IPS DF 19.7 (cell line): ENCODE measurements around the gene CCDC159.
A peak's percentile ranks its signal among the peaks of the same experiment; 100 is the strongest.
"Not testable (repeated sequence)": the region's sequence is repeated elsewhere in the genome, so short reads cannot be mapped to it uniquely, and the experiment has no call there.

Experiments used
- DNase-seq: peaks from one replicate; pipeline ENCODE4 v3.0.0-alpha.2; 2013; ENCODE audit warnings: low read depth, low spot score

CCDC159 gene

DNA sequence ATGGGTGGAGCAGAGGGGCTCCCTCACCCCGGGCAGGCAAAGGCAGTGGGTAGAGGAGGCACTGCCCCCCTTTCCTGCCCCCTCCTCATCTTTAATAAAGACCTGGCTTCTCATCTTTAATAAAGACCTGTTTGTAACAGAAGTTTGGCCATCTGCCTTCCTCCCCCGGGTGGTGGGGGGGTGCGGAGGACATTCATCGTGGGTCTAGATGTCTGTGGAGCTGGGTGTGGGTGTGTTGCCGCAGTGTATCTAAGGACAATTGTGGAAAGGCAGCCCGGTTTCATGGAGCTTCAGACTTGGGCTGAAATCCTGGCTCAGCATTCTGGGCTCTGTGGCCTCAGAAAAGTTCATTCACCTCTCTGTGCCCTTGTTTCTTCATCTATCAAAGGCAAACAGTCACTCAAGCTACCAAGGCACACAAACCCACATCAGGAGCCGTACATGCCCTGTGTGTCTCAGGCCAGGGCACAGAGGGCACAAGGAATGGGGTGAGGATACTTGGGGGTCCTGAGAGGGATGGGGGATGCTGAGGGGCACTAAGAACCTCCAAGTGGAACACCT lies 19.3 kb downstream of the CCDC159 start:
- DNase-seq = no peak

- DNase-seq = no peak
These were observed 21.2 kb downstream of the CCDC159 start for GRCh38 chr19:11367528-11367927.

DNA sequence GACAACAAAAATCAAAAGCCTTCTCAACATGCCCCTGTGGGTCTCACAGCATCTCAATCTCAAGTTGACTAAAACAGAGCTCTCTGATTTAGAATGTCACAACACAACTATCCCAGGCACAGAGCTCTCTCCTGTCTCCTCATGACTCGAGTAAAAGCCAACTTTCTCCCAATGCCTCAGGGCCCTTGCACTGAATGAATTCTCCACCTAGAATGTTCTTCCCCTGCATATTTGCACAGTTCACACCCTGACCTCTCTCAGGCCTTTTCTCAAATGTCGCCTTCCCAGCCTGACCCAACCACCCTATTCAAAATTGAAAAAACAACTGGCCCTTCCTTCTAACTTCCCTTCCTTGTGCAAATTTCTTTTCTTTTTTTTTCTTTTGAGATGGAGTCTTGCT lies 24.4 kb downstream of the CCDC159 start:
- DNase-seq = no peak

- DNase-seq = no peak
These were observed 27.0 kb downstream of the CCDC159 start for GRCh38 chr19:11373166-11373884.

GRCh38 chr19:11373885-11374432 lies 27.6 kb downstream of the CCDC159 start:
- no peak for DNase-seq

- peak; percentile 99 for DNase-seq
These were observed 28.3 kb downstream of the CCDC159 start, which contains the start of gene SWSAP1 for GRCh38 chr19:11374433-11375142. Gene SWSAP1 (plus strand): TSS chr19:11374666. CDS start chr19:11374681, 15 bp downstream.

DNA sequence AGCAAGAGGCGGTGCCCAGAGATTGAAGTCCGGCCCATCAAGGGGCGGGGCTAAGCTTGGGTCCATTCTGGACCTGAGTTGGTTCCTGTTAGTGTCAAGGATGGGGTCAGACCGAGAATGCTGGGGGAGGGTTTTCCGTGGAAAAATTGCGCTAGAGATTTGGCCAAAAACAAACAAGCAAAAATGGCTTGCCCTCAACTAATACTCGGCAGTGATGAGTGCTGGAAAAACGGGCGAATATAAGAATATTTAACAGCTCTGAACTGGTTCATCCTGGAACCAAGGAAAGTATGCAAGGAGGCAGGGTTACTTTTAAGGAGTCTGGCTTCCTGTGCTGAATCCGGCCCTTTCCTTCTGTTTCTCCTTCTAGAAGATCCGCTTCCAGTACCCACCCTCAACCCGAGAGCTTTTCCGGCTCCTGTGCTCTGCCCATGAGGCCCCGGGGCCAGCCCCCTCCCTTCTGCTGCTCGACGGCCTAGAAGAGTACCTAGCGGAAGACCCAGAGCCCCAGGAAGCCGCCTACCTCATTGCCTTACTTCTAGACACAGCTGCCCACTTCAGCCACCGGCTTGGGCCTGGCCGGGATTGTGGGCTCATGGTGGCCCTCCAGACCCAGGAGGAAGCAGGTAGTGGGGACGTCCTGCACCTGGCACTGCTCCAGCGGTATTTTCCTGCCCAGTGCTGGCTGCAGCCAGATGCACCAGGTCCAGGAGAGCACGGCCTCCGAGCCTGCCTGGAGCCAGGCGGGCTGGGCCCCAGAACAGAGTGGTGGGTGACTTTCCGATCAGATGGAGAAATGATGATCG lies 29.0 kb downstream of the CCDC159 start:
- no peak for DNase-seq

DNA sequence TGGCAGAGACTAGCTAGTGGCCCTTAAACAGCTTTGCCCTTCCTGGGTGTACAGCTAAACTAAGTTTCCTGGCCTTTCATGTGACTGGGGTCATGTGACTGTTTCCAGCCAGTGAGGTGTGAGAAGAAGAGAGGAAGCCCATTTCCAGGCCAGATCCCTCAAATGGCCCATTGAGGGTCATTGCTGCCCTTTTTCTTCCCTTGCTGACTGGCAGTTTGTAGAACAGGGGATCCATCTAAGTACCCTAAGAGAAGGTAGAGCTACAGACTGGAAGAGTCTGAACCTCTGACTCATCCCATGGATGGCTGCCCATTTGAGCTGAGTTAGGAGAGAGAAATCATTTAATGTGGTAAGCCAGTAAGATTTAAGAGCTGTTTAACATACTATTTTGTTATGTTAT lies 30.9 kb downstream of the CCDC159 start:
- DNase-seq = no peak

DNA sequence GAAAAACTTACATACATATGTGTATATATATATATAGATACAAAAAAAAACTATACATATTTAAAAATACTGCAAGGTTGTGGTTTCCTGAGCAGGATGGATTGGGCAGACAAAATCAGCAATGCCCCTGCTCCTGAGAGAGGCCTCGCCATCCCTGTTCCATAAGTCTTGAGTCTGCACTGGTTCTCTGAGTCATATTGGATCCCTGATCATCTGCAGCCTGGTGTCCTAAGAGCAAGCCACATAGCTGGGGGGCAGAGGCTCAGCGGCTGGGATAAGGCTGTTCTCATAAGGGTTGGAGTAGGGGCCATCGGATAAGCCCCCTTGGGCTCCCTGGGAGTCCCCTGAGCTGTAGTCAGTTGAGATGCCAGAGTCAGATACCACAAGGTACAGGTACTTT lies 31.4 kb downstream of the CCDC159 start:
- DNase-seq = no peak

GRCh38 chr19:11378319-11379189 lies 32.2 kb downstream of the CCDC159 start:
- no peak for DNase-seq

- not testable (repeated sequence) for DNase-seq
These were observed 33.0 kb downstream of the CCDC159 start for GRCh38 chr19:11379269-11379845.

DNA sequence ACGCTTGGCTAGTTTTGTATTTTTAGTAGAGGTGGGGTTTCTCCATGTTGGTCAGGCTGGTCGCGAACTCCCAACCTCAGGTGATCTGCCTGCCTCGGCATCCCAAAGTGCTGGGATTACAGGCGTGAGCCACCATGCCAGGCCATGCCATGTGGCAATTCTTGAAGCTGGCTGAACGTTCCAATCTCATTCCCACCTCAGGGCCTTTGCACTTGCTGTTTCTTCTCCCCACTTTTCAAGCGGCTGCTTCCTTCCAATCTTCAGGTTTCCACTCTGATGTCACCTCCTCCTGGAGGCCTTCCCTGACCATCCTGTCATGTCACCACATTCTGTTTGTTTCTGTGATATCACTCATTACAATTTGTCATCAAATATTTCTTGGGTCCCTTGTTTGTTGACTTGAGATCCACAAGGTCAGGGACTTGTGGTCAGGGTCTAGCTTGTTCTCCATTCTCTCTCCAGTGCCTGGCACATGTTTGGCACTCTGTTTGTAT lies 33.6 kb downstream of the CCDC159 start:
- no peak for DNase-seq

GRCh38 chr19:11380653-11381537 lies 34.6 kb downstream of the CCDC159 start:
- DNase-seq = peak; percentile 95

DNA sequence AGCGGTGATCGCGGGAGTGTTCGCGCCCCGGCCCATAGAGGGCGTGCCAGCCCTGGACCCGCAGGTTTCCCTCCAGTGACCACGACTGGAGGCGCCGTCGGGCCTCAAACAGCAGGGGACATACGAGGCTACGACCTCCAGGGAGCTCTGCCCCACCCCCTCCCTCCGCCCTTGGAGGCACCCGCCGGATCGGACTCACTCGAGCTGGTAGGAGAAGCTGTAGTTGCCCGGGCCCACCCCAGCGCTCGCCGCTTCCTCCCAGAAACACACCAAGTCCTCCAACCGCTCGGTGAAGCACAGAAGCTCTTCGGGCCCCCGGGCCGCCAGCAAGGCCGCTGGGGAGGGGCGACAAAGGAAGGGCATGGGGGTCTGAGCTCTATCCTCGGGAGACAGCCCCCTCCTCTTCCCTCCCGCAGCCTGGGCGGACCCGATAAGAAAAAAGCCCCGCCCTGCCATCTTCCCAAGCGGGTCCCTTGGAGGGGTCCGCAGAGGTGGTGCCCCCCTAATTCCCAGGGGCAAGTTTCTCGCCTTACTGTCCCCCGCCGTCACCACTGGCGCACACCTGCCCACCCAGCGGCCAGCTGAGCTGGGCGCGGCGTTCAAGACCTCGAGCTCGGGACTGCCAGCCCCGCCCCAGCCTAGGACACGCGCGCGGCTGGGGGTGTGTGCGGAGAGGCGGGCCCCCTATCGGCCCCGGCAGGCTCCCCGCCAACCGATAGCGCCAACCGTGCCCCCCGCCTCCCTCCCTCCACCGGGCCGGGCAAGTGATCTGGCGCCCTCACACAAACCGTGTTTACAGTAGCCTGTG lies 36.8 kb downstream of the CCDC159 start:
- peak; percentile 30 for DNase-seq

GRCh38 chr19:11383706-11384048 lies 37.4 kb downstream of the CCDC159 start:
- DNase-seq = no peak

DNA sequence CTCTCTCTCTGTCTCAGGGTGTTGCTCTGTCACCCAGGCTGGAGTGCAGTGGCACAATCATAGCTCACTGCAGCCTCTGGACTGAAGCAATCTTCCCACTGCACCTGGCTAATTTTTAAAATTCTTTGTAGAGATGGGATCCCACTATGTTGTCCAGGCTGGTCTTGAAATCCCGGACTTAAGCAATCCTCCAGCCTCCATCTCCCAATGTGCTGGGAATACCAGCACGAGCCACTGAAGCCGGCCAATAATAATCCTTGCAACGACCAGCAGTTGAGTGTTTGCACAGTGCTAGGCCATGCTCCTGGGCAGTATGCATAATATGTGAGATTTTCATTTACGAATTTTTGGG lies 38.4 kb downstream of the CCDC159 start:
- DNase-seq = no peak

GRCh38 chr19:11387162-11388034 lies 41.1 kb downstream of the CCDC159 start:
- DNase-seq = no peak

DNA sequence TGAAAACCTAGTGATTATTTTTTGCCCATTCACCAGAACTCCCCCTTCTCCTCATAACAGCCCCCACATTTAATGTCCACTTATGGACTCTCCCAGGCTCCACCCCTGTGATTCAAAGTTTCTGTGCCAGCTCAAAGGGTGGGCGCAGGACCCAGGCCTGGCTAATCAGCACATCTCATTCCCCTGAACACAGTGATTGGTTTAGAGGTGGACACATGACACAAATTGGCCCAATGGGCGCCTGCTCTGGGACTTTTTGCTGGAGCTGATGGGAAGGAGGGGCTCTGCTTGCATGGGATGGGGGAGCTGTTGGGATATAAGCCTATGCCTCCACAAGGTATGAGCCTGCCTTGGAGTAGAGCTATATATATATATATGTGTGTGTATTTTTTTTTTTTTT lies 44.0 kb downstream of the CCDC159 start:
- no peak for DNase-seq
